Stimulated activated CD4-positive, alpha-beta T cell treated with anti-CD3 and anti-CD28 coated beads, Interleukin-4, amount 100 ng/mL, for 1 hour (primary cell): ENCODE data around the gene PSG1.
A peak's percentile ranks its signal among the peaks of the same experiment; 100 is the strongest.
"Not testable (repeated sequence)": the region's sequence is repeated elsewhere in the genome, so short reads cannot be mapped to it uniquely, and the experiment has no call there.

Source experiments
- DNase-seq: peaks from one replicate; pipeline ENCODE4 v3.0.0-alpha.2; 2020

Gene PSG1

DNA sequence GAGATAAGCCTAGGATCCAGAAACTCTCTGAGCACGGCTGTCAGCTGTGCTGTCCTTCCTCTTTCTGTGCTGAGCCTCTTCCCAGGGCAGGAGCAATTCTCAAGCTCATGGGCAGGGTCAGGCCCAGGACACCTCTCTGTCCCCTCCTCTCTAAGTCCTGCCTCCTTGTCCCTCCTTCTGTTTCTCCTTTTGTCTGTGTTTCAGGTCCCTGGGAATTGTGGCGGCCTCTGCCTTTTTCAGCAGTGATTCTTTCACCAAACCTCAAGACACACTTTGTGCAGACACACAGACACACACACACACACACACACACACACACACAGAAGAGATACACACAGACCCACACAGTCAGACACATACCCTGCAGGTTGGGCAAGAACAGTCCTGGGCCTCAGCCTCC is at the start of gene PSG1:
TSS of gene PSG1 (minus strand) at position 101 of the 400 bp plus-strand sequence. CDS start 132 bp downstream, outside the sequence.
- no peak for DNase-seq

DNA sequence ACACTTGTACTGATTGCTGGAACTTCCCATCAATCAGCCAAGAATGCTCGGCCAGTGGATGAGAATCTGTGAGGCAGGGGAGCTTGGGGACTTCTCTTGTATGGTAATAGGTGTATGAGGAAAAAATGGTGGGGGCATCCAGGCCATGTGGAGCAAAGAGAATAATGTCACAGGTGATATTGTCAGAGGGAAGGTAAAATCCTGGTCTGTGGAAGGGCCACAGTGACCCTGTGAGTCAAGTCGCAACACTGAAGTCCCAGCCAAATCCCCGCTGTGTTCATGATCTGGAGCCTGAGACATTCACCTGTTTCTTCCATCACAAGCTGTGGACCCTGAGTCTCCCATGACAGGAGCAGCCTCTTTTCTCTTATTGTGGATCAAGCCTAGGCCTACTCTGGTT is 49.4 kb upstream of the PSG1 start:
- no peak for DNase-seq

DNA sequence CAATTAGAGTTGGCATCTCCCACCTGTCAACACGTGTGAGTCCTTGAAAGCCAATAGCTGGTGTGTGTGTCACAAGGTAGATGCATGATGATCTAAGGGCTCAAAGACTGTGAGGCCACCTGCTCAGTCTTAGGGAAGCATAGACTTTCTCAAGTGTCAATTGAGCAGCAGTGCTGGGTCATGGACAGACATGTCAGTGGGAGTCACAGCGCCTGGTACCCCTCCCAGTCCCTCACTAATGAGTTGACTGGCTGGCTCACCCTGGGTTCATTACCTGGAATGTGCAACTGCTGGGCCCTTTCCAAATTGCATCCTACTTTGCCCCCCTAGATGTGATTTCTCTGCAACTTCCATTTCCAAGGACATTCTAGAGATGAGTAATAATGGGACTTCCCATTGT is 47.3 kb upstream of the PSG1 start:
- DNase-seq = no peak

- DNase-seq = peak; percentile 16
Measured at GRCh38 chr19:42923106-42923505, 43.6 kb upstream of the PSG1 start.

DNA sequence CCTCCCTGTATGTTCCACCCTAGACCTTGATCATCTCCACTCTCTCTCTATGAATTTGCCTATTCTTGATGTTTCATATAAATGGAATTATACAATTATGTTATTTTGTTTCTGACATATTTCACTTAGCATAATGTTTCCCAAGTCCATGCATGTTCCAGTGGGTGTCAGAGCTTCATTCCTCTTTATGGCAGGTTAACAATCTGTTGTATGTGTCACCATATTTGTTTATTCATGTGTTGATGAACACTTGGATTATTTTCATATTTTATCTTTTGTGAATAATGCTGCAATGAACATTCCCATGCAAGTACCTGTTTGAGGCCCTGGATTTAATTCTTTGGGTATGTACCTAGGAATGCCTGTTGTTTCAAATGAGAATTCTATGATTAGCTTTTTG is 41.5 kb upstream of the PSG1 start:
- DNase-seq = not testable (repeated sequence)

DNA sequence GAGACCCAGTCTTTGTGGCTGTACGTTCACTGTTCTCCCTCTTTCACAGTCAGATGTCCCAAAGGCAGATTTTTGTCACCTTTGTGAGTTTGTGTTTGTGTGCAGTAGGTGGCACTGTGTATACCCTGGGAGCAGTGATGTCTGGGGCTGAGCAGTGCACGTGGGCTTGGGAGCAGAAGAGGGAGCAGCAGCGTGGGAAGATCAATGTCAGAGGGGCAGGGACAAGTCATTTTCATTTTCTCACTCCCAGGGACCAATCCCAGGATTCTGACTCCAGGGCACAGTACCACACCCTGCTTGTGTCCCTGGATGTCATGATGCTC is 40.2 kb upstream of the PSG1 start:
- no peak for DNase-seq

- DNase-seq = not testable (repeated sequence)
Measured at GRCh38 chr19:42919070-42919756, 39.7 kb upstream of the PSG1 start.

DNA sequence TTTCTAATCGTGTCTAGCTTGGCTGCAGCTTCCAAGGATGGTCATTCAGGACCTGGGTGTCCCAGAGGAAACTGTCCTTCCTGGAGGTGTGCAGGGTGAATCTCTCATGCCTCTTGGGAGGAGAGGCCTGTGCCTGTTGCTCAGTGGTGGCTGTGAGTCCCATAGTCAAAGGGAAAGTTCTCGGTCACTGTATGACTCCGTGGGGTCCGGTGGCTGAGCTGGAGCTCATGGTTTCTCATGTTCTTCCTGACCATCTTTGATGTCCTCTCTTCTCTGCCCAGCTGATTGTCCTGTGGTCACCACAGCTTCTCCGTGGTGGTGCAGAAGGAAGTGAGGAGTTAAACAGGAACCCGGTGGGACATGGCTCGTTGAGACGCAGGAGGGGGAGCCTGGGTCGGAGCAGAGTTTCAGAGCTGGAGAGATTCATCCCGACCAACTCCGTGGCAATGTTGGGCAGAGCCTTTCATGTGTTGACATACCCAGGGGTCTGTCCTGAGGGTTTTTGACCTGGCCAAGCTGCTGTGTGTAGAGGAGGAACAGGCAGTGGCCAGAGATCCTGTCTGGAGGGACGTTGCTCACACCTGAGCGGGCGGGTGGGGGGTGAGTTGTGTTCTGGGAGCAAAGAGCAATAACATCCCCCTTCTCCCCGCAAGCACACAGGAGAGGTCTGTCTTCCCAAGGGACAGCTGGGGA is 39.0 kb upstream of the PSG1 start:
- DNase-seq = not testable (repeated sequence)

DNA sequence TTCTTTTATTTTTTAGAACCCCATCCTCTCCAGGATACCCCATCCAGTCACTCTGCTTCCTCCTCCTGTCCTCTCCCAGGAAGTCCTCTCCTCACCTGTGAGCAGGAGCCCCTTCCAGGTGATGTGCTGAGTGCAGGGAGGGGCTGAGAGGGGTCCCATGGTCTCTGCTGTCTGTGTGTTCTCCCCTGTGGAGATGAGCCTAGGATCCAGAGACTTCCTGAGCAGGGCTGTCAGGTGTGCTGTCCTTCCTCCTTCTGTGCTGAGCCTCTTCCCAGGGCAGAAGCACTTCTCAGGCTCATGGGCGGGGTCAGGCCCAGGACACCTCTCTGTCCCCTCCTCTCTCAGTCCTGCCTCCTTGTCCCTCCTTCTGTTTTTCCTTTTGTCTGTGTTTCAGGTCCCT is 38.1 kb upstream of the PSG1 start, which contains the start of gene PSG6:
TSS of gene PSG6 (minus strand) at position 261 of the 400 bp plus-strand sequence. CDS start at position 159, 102 bp downstream.
- not testable (repeated sequence) for DNase-seq

- DNase-seq = not testable (repeated sequence)
Measured at GRCh38 chr19:42916931-42917330, 37.4 kb upstream of the PSG1 start.

DNA sequence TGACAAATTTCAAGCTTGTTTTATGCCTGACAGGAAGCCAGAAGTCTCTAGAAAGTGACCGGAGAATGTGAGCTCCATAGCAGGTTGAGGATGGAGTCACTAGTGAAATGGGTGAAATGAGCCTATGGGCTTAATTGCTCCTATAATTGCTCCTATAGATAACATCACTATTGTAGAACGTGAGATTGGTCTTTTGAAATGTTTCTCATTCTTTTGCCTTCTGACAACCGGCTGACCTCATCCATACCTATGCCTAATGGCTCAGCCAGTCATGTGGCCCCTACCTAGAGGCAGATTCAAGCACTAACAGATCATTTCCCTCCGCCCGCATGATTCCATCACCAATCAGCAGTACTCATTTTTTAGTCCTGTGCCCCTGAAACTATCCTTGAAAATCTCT is 34.0 kb upstream of the PSG1 start:
- not testable (repeated sequence) for DNase-seq

DNA sequence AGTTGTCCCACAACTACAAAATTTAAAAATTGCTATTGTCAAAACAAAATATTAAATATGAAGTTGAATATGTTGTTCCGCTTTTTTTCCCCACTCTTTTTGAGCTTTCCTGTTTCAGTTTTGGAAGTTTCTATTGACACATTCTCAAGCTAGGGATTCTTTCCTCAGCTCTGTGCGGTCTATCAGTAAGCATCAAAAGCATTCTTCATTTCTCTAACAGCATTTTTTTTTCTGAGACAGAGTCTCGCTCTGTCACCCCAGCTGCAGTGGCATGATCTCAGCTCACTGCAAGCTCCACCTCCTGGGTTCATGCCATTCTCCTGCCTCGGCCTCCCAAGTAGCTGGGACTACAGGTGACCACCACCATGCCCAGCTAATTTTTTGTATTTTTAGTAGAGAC is 33.4 kb upstream of the PSG1 start:
- DNase-seq = not testable (repeated sequence)

- DNase-seq = not testable (repeated sequence)
Measured at GRCh38 chr19:42911731-42912130, 32.2 kb upstream of the PSG1 start.

DNA sequence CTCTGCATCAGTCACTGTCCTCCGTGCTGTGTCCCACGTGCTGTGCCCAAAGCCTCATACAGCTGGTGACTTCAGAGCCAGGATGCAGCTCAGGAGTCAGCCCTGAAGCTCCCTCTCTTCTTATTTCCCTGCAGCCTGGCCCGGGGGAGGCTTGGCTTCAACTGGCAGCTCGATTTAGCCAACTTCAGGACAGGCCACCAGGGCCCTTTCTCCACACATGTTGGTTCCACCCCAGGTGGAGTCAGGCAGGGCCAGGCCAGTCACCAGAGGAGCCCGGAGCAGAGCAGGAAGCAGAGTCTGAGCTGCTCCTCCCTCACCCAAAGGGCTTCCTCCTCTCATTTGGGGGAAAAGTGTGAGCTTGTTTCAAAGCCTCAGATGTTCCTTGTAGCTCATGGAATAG is 26.6 kb upstream of the PSG1 start:
- DNase-seq = not testable (repeated sequence)

DNA sequence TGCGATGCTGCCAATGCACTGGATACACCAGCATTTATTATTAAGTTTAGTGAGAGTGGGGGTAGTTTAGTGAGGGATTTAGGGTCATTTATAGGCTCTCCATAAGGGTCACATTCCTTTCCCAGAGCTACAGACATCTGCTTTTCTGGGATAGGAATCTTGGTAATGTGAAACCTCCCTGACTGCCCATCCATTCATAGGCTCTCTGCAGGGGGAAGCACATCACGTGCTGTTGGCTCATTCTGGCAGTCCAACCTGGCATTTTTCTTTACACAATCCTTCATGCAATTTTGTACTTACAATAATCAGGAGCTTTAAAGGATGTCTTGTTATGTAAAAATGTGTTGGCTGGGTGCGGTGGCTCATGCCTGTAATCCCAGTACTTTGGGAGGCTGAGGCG is 21.0 kb upstream of the PSG1 start:
- not testable (repeated sequence) for DNase-seq

DNA sequence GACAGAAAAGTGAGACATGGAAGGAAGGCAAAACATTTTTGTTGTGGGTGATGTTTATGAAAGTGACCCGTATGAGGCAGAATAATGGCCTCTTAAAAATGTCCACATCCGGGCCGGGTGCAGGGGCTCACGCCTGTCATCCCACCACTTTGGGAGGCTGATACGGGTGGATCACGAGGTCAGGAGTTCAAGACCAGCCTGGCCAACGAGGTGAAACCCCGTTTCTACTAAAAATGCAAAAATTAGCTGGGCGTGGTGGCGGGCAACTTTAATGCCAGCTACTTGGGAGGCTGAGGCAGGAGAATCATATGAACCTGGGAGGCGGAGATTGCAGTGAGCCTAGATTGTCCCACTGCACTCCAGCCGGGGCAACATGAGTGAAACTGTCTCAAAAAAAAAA is 20.2 kb upstream of the PSG1 start:
- not testable (repeated sequence) for DNase-seq

GRCh38 chr19:42899110-42899509 is 19.6 kb upstream of the PSG1 start:
- DNase-seq = not testable (repeated sequence)

GRCh38 chr19:42898656-42899055 is 19.1 kb upstream of the PSG1 start:
- not testable (repeated sequence) for DNase-seq

DNA sequence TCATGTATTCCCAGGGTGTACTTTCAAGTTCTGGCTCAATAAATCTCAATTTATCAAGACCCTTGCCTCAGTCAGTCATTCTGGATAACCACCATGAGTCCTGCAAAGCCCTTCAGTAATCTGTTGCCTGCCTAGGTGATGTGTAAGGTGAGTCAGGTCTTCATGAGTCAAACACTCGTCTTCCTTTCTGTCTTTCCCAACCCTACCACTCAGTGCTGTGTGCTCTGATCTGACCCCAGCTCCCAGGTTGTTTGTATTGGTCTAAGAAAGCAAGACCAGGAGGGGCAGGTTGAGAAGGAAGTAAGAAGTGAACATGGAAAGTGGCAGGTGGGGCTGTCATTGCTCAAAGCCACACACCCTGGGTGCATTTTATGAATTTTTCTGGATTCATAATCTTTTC is 18.2 kb upstream of the PSG1 start:
- not testable (repeated sequence) for DNase-seq

- not testable (repeated sequence) for DNase-seq
Measured at GRCh38 chr19:42890446-42890845, 10.9 kb upstream of the PSG1 start.

- not testable (repeated sequence) for DNase-seq
Measured at GRCh38 chr19:42887876-42888445, 8.4 kb upstream of the PSG1 start.

- not testable (repeated sequence) for DNase-seq
Measured at GRCh38 chr19:42882730-42883129, 3.2 kb upstream of the PSG1 start.

DNA sequence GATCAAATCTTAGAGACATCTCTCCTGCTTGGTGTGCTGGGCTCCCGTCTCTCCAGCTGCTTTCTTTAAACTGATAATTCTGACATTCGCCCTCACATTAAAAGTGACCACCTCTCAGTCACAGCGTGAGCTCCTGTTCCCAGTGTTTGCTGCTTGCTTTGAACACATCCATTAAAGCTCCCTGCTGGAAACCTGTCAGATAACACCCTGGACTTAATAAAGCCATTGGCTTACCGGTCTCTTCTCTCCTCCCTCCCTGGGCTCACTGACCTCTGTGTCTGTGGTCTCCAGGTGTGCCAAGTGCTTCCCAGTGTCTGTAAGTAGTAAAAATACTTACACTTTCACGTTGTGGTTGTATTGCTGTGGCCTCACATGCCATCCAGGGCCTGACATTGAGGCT is 2.5 kb upstream of the PSG1 start:
- DNase-seq = not testable (repeated sequence)

GRCh38 chr19:42881279-42881678 is 1.8 kb upstream of the PSG1 start:
- DNase-seq = not testable (repeated sequence)
